ENCODE measurements around the gene MAGOHB.
"Not testable (repeated sequence)": the region's sequence is repeated elsewhere in the genome, so short reads cannot be mapped to it uniquely, and the experiment has no call there.

Gene MAGOHB

DNA sequence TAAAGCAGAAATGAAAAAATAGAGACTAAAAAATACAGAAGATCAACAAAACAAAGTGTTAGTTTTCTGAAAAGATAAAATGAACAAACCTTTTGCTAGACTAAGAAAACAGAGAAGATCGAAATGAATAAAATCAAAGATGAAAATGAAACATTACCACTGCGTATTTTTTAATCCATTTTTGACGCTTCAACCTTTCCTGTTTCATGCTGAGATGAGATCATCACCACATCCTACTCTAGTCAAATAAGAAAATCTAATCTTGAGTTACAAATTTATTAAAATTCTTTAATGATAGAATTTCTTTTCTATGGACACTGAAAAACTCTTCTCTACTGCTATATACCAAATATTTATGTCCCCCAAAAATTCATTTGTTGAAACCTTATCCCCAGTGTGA lies 30.7 kb downstream of the MAGOHB start:
- no peaks in the 10 kb centered on the region for H3K4me1 ChIP-seq (ENCODE audit: control insufficient read depth in 2 of 2, insufficient read depth in 1 of 2, low read depth in 1 of 2, low read length in 2 of 2)
- H3K79me1 ChIP-seq (ENCODE audit: low read depth, low read length) = no peaks in the 10 kb centered on the region
- H4K8ac ChIP-seq (ENCODE audit: low read depth, low read length) = no peak overlapping the region
- H3K9ac ChIP-seq (ENCODE audit: low read depth, low read length, poor library complexity) = no peak overlapping the region
- H3K18ac ChIP-seq (ENCODE audit: low read length) = no peak overlapping the region
- H3K4me2 ChIP-seq (ENCODE audit: insufficient read depth, low read length, poor library complexity, severe bottlenecking) = no peak overlapping the region
- no peak overlapping the region for H3K23ac ChIP-seq (ENCODE audit: low read depth, low read length, poor library complexity)
- H2BK120ac ChIP-seq (ENCODE audit: low read depth, low read length) = no peak overlapping the region
- H2BK12ac ChIP-seq (ENCODE audit: low read length) = no peak overlapping the region
- no peak overlapping the region for H2AFZ ChIP-seq (ENCODE audit: low read length)
- no peak overlapping the region for H3K4me3 ChIP-seq (ENCODE audit: low read length in 2 of 2)
- no peak for DNase-seq (ENCODE audit: low spot score)
- H3K27me3 ChIP-seq (ENCODE audit: control insufficient read depth in 3 of 3, insufficient read depth in 3 of 3, low read depth in 1 of 3, low read length in 3 of 3) = no peaks in the 10 kb centered on the region
- no peak overlapping the region for H3K14ac ChIP-seq (ENCODE audit: low read length)
- peaks cover 0 to 11% of the 10 kb centered on the region in 2 donors for H3K36me3 ChIP-seq (replicated peaks in 1 of 2; ENCODE audit: control insufficient read depth in 2 of 2, insufficient read depth in 2 of 2, low read length in 2 of 2)
- no peak overlapping the region for H4K91ac ChIP-seq (ENCODE audit: low read depth, low read length, poor library complexity)
- no peak overlapping the region for H2BK15ac ChIP-seq (ENCODE audit: low read length)
- peaks cover 2 to 17% of the 10 kb centered on the region in 2 donors for H3K9me3 ChIP-seq (replicated peaks in 1 of 2; ENCODE audit: control insufficient read depth in 2 of 2, insufficient read depth in 1 of 2, low read depth in 1 of 2, low read length in 2 of 2)
- H3K27ac ChIP-seq (replicated peaks; ENCODE audit: low read length) = no peak overlapping the region
- H3K4ac ChIP-seq (ENCODE audit: low read length) = no peak overlapping the region
- H2AK5ac ChIP-seq (ENCODE audit: low read depth, low read length) = no peak overlapping the region
- no CpG with 5 or more reads among the region's 3 CpGs for WGBS, 2 donors (ENCODE audit: extremely low coverage in 2 of 2, insufficient read length in 2 of 2, insufficient replicate concordance in 1 of 2)
- H2BK5ac ChIP-seq (ENCODE audit: low read length) = no peak overlapping the region

- H3K18ac ChIP-seq (ENCODE audit: low read length); H3K4me1 ChIP-seq (ENCODE audit: control insufficient read depth in 2 of 2, insufficient read depth in 1 of 2, low read depth in 1 of 2, low read length in 2 of 2); H3K14ac ChIP-seq (ENCODE audit: low read length); H2BK15ac ChIP-seq (ENCODE audit: low read length); H3K9ac ChIP-seq (ENCODE audit: low read depth, low read length, poor library complexity); H3K23ac ChIP-seq (ENCODE audit: low read depth, low read length, poor library complexity); H4K91ac ChIP-seq (ENCODE audit: low read depth, low read length, poor library complexity); H3K4me2 ChIP-seq (ENCODE audit: insufficient read depth, low read length, poor library complexity, severe bottlenecking); H2BK5ac ChIP-seq (ENCODE audit: low read length); H3K36me3 ChIP-seq (replicated peaks in 1 of 2; ENCODE audit: control insufficient read depth in 2 of 2, insufficient read depth in 2 of 2, low read length in 2 of 2); H3K4ac ChIP-seq (ENCODE audit: low read length); H3K79me1 ChIP-seq (ENCODE audit: low read depth, low read length); H4K8ac ChIP-seq (ENCODE audit: low read depth, low read length); DNase-seq (ENCODE audit: low spot score); H2BK120ac ChIP-seq (ENCODE audit: low read depth, low read length); H3K27me3 ChIP-seq (ENCODE audit: control insufficient read depth in 3 of 3, insufficient read depth in 3 of 3, low read depth in 1 of 3, low read length in 3 of 3); H2AFZ ChIP-seq (ENCODE audit: low read length); H2BK12ac ChIP-seq (ENCODE audit: low read length); H3K4me3 ChIP-seq (ENCODE audit: low read length in 2 of 2); H2AK5ac ChIP-seq (ENCODE audit: low read depth, low read length); H3K27ac ChIP-seq (replicated peaks; ENCODE audit: low read length): not testable (repeated sequence)
- H3K9me3 ChIP-seq (replicated peaks in 1 of 2; ENCODE audit: control insufficient read depth in 2 of 2, insufficient read depth in 1 of 2, low read depth in 1 of 2, low read length in 2 of 2) = peaks cover 2 to 17% of the 10 kb centered on the region in 2 donors
- WGBS, 2 donors (ENCODE audit: extremely low coverage in 2 of 2, insufficient read length in 2 of 2, insufficient replicate concordance in 1 of 2) = no CpG with 5 or more reads among the region's 3 CpGs
These were observed 31.3 kb downstream of the MAGOHB start for GRCh38 chr12:10582133-10582532.

- Histone ChIP-seq H3K4me1 (ENCODE audit: control insufficient read depth in 2 of 2, insufficient read depth in 1 of 2, low read depth in 1 of 2, low read length in 2 of 2) (peaks cover 0 to 3% of the 10 kb centered on the region in 2 donors), H4K8ac (ENCODE audit: low read depth, low read length) (no peak overlapping the region), H3K27me3 (ENCODE audit: control insufficient read depth in 3 of 3, insufficient read depth in 3 of 3, low read depth in 1 of 3, low read length in 3 of 3) (no peaks in the 10 kb centered on the region), H2AK5ac (ENCODE audit: low read depth, low read length) (no peak overlapping the region), H2BK15ac (ENCODE audit: low read length) (no peak overlapping the region), H2AFZ (ENCODE audit: low read length) (no peak overlapping the region), H3K9ac (ENCODE audit: low read depth, low read length, poor library complexity) (no peak overlapping the region), H3K18ac (ENCODE audit: low read length) (no peak overlapping the region), H2BK5ac (ENCODE audit: low read length) (no peak overlapping the region), H3K9me3 (replicated peaks in 1 of 2; ENCODE audit: control insufficient read depth in 2 of 2, insufficient read depth in 1 of 2, low read depth in 1 of 2, low read length in 2 of 2) (peaks cover 0 to 2% of the 10 kb centered on the region in 2 donors), H2BK12ac (ENCODE audit: low read length) (no peak overlapping the region), H2BK120ac (ENCODE audit: low read depth, low read length) (no peak overlapping the region), H4K91ac (ENCODE audit: low read depth, low read length, poor library complexity) (no peak overlapping the region), H3K79me1 (ENCODE audit: low read depth, low read length) (no peaks in the 10 kb centered on the region), H3K14ac (ENCODE audit: low read length) (no peak overlapping the region), H3K36me3 (replicated peaks in 1 of 2; ENCODE audit: control insufficient read depth in 2 of 2, insufficient read depth in 2 of 2, low read length in 2 of 2) (no peaks in the 10 kb centered on the region), H3K4ac (ENCODE audit: low read length) (no peak overlapping the region), H3K4me2 (ENCODE audit: insufficient read depth, low read length, poor library complexity, severe bottlenecking) (no peak overlapping the region), H3K27ac (replicated peaks; ENCODE audit: low read length) (no peak overlapping the region), H3K23ac (ENCODE audit: low read depth, low read length, poor library complexity) (no peak overlapping the region), H3K4me3 (ENCODE audit: low read length in 2 of 2) (no peak overlapping the region)
- no peak for DNase-seq (ENCODE audit: low spot score)
- no CpG with 5 or more reads among the region's 2 CpGs for WGBS, 2 donors (ENCODE audit: extremely low coverage in 2 of 2, insufficient read length in 2 of 2, insufficient replicate concordance in 1 of 2)
These were observed 39.1 kb downstream of the MAGOHB start for GRCh38 chr12:10574307-10574706.

DNA sequence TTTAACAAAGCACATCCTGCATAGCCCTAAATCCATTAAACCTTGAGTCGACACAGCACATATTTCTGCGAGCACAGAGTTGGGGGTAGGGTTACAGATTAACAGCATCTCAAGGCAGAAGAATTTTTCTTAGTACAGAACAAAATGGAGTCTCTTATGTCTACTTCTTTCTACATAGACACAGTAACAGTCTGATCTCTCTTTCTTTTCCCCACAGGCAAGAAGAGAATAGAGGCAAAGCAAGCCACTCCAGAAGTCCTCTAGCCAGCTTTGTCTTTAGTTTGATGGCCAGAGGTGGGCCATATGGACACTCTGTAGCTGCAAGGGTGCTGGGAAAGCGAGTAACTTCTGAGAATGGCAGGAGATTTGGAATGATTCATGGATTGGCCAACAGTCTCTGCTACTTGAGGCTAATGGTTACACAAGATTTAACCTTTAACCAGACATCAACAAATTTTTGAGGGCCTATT lies 41.4 kb downstream of the MAGOHB start:
- not testable (repeated sequence) for H3K36me3 ChIP-seq (replicated peaks in 1 of 2; ENCODE audit: control insufficient read depth in 2 of 2, insufficient read depth in 2 of 2, low read length in 2 of 2); H3K18ac ChIP-seq (ENCODE audit: low read length); H2AFZ ChIP-seq (ENCODE audit: low read length); H2BK15ac ChIP-seq (ENCODE audit: low read length); H3K9me3 ChIP-seq (replicated peaks in 1 of 2; ENCODE audit: control insufficient read depth in 2 of 2, insufficient read depth in 1 of 2, low read depth in 1 of 2, low read length in 2 of 2); H3K79me1 ChIP-seq (ENCODE audit: low read depth, low read length); H3K27me3 ChIP-seq (ENCODE audit: control insufficient read depth in 3 of 3, insufficient read depth in 3 of 3, low read depth in 1 of 3, low read length in 3 of 3); H2BK12ac ChIP-seq (ENCODE audit: low read length); H4K91ac ChIP-seq (ENCODE audit: low read depth, low read length, poor library complexity); H2BK120ac ChIP-seq (ENCODE audit: low read depth, low read length); H3K4me2 ChIP-seq (ENCODE audit: insufficient read depth, low read length, poor library complexity, severe bottlenecking); H3K14ac ChIP-seq (ENCODE audit: low read length); H4K8ac ChIP-seq (ENCODE audit: low read depth, low read length); H3K4me3 ChIP-seq (ENCODE audit: low read length in 2 of 2); H3K23ac ChIP-seq (ENCODE audit: low read depth, low read length, poor library complexity); H3K9ac ChIP-seq (ENCODE audit: low read depth, low read length, poor library complexity); H3K27ac ChIP-seq (replicated peaks; ENCODE audit: low read length); H3K4ac ChIP-seq (ENCODE audit: low read length); DNase-seq (ENCODE audit: low spot score); H2BK5ac ChIP-seq (ENCODE audit: low read length); H3K4me1 ChIP-seq (ENCODE audit: control insufficient read depth in 2 of 2, insufficient read depth in 1 of 2, low read depth in 1 of 2, low read length in 2 of 2); H2AK5ac ChIP-seq (ENCODE audit: low read depth, low read length)
- WGBS, 2 donors (ENCODE audit: extremely low coverage in 2 of 2, insufficient read length in 2 of 2, insufficient replicate concordance in 1 of 2) = no CpG with 5 or more reads among the region's 3 CpGs

Data from neuronal stem cell (in vitro differentiated cells).